Gastroesophageal sphincter (tissue), 4 donors: ENCODE data around the gene MPO. TPM values are rescaled to one million over a fixed set of nuclear protein-coding genes. Genes with fewer than 3 reads are reported as not detected.

Source experiments
- ATAC-seq: fragments of 150-250 bp; one replicate; pipeline ENCODE4 v1.9.1; 2016; ENCODE audit warnings: mild to moderate bottlenecking, moderate library complexity
- H3K27ac ChIP-seq, 4 donors: fragments of 200-600 bp; sonication (generic) in 3 of 4; 1 replicate in 3 of 4; 2 replicates in 1 of 4; pipeline ENCODE4 v1.5.1; 2016 to 2019
- H3K27me3 ChIP-seq: fragments of 200-600 bp; sonication (generic); one replicate; pipeline ENCODE4 v1.5.1; 2019
- H3K36me3 ChIP-seq, 2 donors: fragments of 200-600 bp; sonication (generic); one replicate each; pipeline ENCODE4 v1.5.1; 2019; ENCODE audit warnings: control low read depth in 1 of 2
- H3K4me1 ChIP-seq, 3 donors: fragments of 200-600 bp; sonication (generic); 1 replicate in 2 of 3; 2 replicates in 1 of 3; pipeline ENCODE4 v1.5.1; 2016 to 2019; ENCODE audit warnings: control low read depth in 2 of 3
- H3K4me3 ChIP-seq, 2 donors: fragments of 200-600 bp; sonication (generic); one replicate each; pipeline ENCODE4 v1.5.1; 2019; ENCODE audit warnings: mild to moderate bottlenecking in 1 of 2, moderate library complexity in 1 of 2
- H3K9me3 ChIP-seq, 3 donors: fragments of 200-600 bp; sonication (generic); one replicate each; pipeline ENCODE4 v1.5.1; 2017 to 2019; ENCODE audit warnings: control low read depth in 2 of 3
- CTCF ChIP-seq, 4 experiments: fragments of 200-600 bp in 2 of 4; fragments of 450-650 bp in 2 of 4; sonication (generic) in 1 of 4; IDR thresholded peaks; one replicate each; pipeline ENCODE4 v1.5.1; 2017 to 2019; ENCODE audit warnings: antibody characterized with exemption in 4 of 4, mild to moderate bottlenecking in 2 of 4, moderate library complexity in 2 of 4
- EP300 ChIP-seq: sonication (generic); formaldehyde crosslinking; IDR thresholded peaks from one replicate; pipeline ENCODE4 v1.6.1; 2017; ENCODE audit warnings: antibody characterized with exemption, mild to moderate bottlenecking
- POLR2A ChIP-seq, 2 donors: fragments of 450-650 bp; IDR thresholded peaks; one replicate each; pipeline ENCODE4 v1.6.1; 2017; ENCODE audit warnings: antibody characterized with exemption in 2 of 2, mild to moderate bottlenecking in 2 of 2, moderate library complexity in 1 of 2
- POLR2AphosphoS5 ChIP-seq: sonication (generic); formaldehyde crosslinking; IDR thresholded peaks from one replicate; pipeline ENCODE4 v1.6.1; 2017; ENCODE audit warnings: antibody characterized with exemption
- WGBS, 2 donors: methylation state at CpG; one replicate each; pipeline ENCODE4 v1.1.5; 2018; ENCODE audit warnings: low coverage in 1 of 2; 5-methylcytosine and 5-hydroxymethylcytosine counted together
- total RNA-seq, 4 donors: library from RNA; depleted of rRNA; stranded (reverse); fragments of >200 nt; gene quantifications; one replicate each; pipeline ENCODE4 v1.1.0, GENCODE V29; 2016

MPO gene
- total RNA-seq, 4 donors from 2014 or later = 1.6 TPM; not detected in 3

- no peaks in the 10 kb centered on the region for H3K9me3 ChIP-seq
- no peaks in the 10 kb centered on the region for H3K27me3 ChIP-seq
- H3K27ac ChIP-seq = no peak overlapping the region
- H3K4me1 ChIP-seq = peaks cover 0 to 29% (median 8%) of the 10 kb centered on the region in 3 donors
- WGBS, 2 donors = 91 to 92% methylated on average over 11 to 12 of the region's 18 CpGs
- no peak overlapping the region for H3K4me3 ChIP-seq
- no peak for ATAC-seq
- TF ChIP-seq EP300 = no peak
- no peak for TF ChIP-seq POLR2A (IDR thresholded peaks at IDR 0.05)
- TF ChIP-seq CTCF (IDR thresholded peaks at IDR 0.05) = no peak
- TF ChIP-seq POLR2AphosphoS5 = no peak
- H3K36me3 ChIP-seq = peaks cover 0 to 35% of the 10 kb centered on the region in 2 donors
Observed at GRCh38 chr17:58321571-58322525, 41.1 kb upstream of the MPO start.

- Histone ChIP-seq H3K4me3 (no peak overlapping the region), H3K9me3 (no peaks in the 10 kb centered on the region), H3K36me3 (peaks cover 0 to 42% of the 10 kb centered on the region in 2 donors), H3K27ac (no peak overlapping the region), H3K27me3 (no peaks in the 10 kb centered on the region), H3K4me1 (peaks cover 0 to 29% (median 8%) of the 10 kb centered on the region in 3 donors)
- no peak for ATAC-seq
- TF ChIP-seq POLR2AphosphoS5 = no peak
- TF ChIP-seq CTCF (IDR thresholded peaks at IDR 0.05) = no peak
- TF ChIP-seq EP300 = no peak
- 86 to 95% methylated on average over 5 to 7 of the region's 9 CpGs for WGBS, 2 donors
Observed at GRCh38 chr17:58320570-58321323, 40.0 kb upstream of the MPO start.

GRCh38 chr17:58320163-58320558 is 39.4 kb upstream of the MPO start:
- Histone ChIP-seq H3K36me3 (peaks cover 0 to 43% of the 10 kb centered on the region in 2 donors), H3K9me3 (no peaks in the 10 kb centered on the region), H3K4me3 (no peak overlapping the region), H3K27ac (no peak overlapping the region), H3K4me1 (peaks cover 0 to 24% (median 5%) of the 10 kb centered on the region in 3 donors), H3K27me3 (no peaks in the 10 kb centered on the region)
- 83% methylated on average over 2 of the region's 7 CpGs; no CpG with 5 or more reads in 1 of the 2 donors for WGBS, 2 donors
- no peak for ATAC-seq
- TF ChIP-seq POLR2AphosphoS5 (no peak), POLR2A (IDR thresholded peaks at IDR 0.05) (no peak), CTCF (IDR thresholded peaks at IDR 0.05) (no peak), EP300 (no peak)

GRCh38 chr17:58319173-58320162 is 38.7 kb upstream of the MPO start:
- no peak for TF ChIP-seq CTCF (IDR thresholded peaks at IDR 0.05)
- no peak for TF ChIP-seq POLR2AphosphoS5
- no peak for TF ChIP-seq EP300
- no peak for TF ChIP-seq POLR2A (IDR thresholded peaks at IDR 0.05)
- 73 to 81% methylated on average over 5 to 7 of the region's 25 CpGs for WGBS, 2 donors
- H3K27me3 ChIP-seq = no peaks in the 10 kb centered on the region
- H3K4me3 ChIP-seq = no peak overlapping the region
- no peak overlapping the region for H3K27ac ChIP-seq
- peaks cover 0 to 17% (median 0%) of the 10 kb centered on the region in 3 donors for H3K4me1 ChIP-seq
- H3K36me3 ChIP-seq = peaks cover 0 to 47% of the 10 kb centered on the region in 2 donors
- ATAC-seq = no peak
- H3K9me3 ChIP-seq = no peaks in the 10 kb centered on the region
